ENCODE results near the gene ARHGEF28. TPM values are rescaled to one million over a fixed set of nuclear protein-coding genes. Genes with fewer than 3 reads are reported as not detected.
A peak's percentile ranks its signal among the peaks of the same experiment; 100 is the strongest.

ARHGEF28 gene
- total and polyA plus RNA-seq, 2 of the 13 experiments (the other 11 are each of a cell fraction or from before 2014, with no cell fraction given), result 17.4 to 34.1 TPM

- TF ChIP-seq TFE3 (CRISPR knock-in tag; IDR thresholded peaks at IDR 0.05) (peak; percentile 43; the same call in 1 of the 2 replicates), SOX13 (IDR thresholded peaks at IDR 0.05) (no peak), SOX13 (CRISPR knock-in tag; conservative IDR thresholded peaks at IDR 0.05 in 1 of 2, IDR thresholded peaks at IDR 0.05 in 1 of 2) (peak in 1 of 2 experiments; percentile 58; a peak in 1 of 4 replicates), KDM6A (CRISPR knock-in tag; IDR thresholded peaks at IDR 0.05; ENCODE audit: low read depth) (0 out of 2 replicates have a peak, but pooled peaks have one; percentile 31), CREM (IDR thresholded peaks at IDR 0.05) (peak; percentile 50; the same call in 1 of the 2 replicates), CREM (CRISPR knock-in tag; IDR thresholded peaks at IDR 0.05) (no peak), NR2F6 (IDR thresholded peaks at IDR 0.05) (peak; percentile 84), NR2F6 (CRISPR knock-in tag; IDR thresholded peaks at IDR 0.05) (peak; percentile 86), SAP130 (CRISPR knock-in tag; IDR thresholded peaks at IDR 0.05; ENCODE audit: low read depth) (peak; percentile 76), FOXA3 (CRISPR knock-in tag; IDR thresholded peaks at IDR 0.05) (peak; percentile 86), FOXA1 (IDR thresholded peaks at IDR 0.05) (no peak), FOXA1 (CRISPR knock-in tag; IDR thresholded peaks at IDR 0.05) (peak; percentile 84), SOX6 (IDR thresholded peaks at IDR 0.05) (no peak), SOX6 (CRISPR knock-in tag; IDR thresholded peaks at IDR 0.05) (peak; percentile 31; the same call in 1 of the 2 replicates), HOMEZ (CRISPR knock-in tag; IDR thresholded peaks at IDR 0.05; ENCODE audit: low read depth) (peak; percentile 58; the same call in 1 of the 2 replicates), EP300 (IDR thresholded peaks at IDR 0.05; ENCODE audit: low read depth in 2 of 2, low read length in 2 of 2) (peak in 1 of 2 experiments; percentile 55; a peak in 1 of 4 replicates), EP300 (CRISPR knock-in tag; IDR thresholded peaks at IDR 0.05; ENCODE audit: borderline replicate concordance) (no peak), NR2F1 (CRISPR knock-in tag; IDR thresholded peaks at IDR 0.05) (peak; percentile 59 to 77), ZNF614 (CRISPR knock-in tag; IDR thresholded peaks at IDR 0.05; ENCODE audit: borderline replicate concordance) (0 out of 2 replicates have a peak, but pooled peaks have one; percentile 32), POGZ (CRISPR knock-in tag; IDR thresholded peaks at IDR 0.05) (peak; percentile 37; the same call in 1 of the 2 replicates), ZNF136 (CRISPR knock-in tag; IDR thresholded peaks at IDR 0.05; ENCODE audit: low read depth) (0 out of 2 replicates have a peak, but pooled peaks have one; percentile 36), ZNF691 (CRISPR knock-in tag; IDR thresholded peaks at IDR 0.05; ENCODE audit: borderline replicate concordance, low read depth) (no peak)
Measured at GRCh38 chr5:73605223-73606087, 20.5 kb upstream of the ARHGEF28 start (continued).
